GM12878 (cell line): Measurements from ENCODE around the gene ANXA2R.

ENCODE experiments used
- KDM1A ChIP-seq: fragments of 200-600 bp; sonication (generic); IDR thresholded peaks from 2 replicates; pipeline ENCODE4 v1.6.1; 2016; ENCODE audit warnings: borderline replicate concordance
- POLR2A ChIP-seq: IDR thresholded peaks from 2 replicates; pipeline ENCODE4 v1.6.1; 2011; ENCODE audit warnings: low read depth, mild to moderate bottlenecking, low read length
- TCF3 ChIP-seq: IDR thresholded peaks from 2 replicates; pipeline ENCODE4 v1.6.1; 2012; ENCODE audit warnings: low read depth, mild to moderate bottlenecking, low read length, borderline replicate concordance; ENCODE audit not compliant: insufficient read depth
- TF ChIP-seq, protein P1 (sequence below), 3 experiments: IDR thresholded peaks in 2 of 3; conservative IDR thresholded peaks in 1 of 3; 2 replicates each; pipeline ENCODE4 v1.5.1; 2011; ENCODE audit warnings: low read depth in 3 of 3, low read length in 3 of 3, mild to moderate bottlenecking in 3 of 3, control low read depth in 2 of 3, moderate library complexity in 2 of 3, inconsistent platforms in 1 of 3, mixed read lengths in 1 of 3; ENCODE audit not compliant: control insufficient read depth in 2 of 3, insufficient read depth in 1 of 3; ENCODE audit errors: extremely low read depth in 1 of 3

- TF ChIP-seq, protein P1, sequence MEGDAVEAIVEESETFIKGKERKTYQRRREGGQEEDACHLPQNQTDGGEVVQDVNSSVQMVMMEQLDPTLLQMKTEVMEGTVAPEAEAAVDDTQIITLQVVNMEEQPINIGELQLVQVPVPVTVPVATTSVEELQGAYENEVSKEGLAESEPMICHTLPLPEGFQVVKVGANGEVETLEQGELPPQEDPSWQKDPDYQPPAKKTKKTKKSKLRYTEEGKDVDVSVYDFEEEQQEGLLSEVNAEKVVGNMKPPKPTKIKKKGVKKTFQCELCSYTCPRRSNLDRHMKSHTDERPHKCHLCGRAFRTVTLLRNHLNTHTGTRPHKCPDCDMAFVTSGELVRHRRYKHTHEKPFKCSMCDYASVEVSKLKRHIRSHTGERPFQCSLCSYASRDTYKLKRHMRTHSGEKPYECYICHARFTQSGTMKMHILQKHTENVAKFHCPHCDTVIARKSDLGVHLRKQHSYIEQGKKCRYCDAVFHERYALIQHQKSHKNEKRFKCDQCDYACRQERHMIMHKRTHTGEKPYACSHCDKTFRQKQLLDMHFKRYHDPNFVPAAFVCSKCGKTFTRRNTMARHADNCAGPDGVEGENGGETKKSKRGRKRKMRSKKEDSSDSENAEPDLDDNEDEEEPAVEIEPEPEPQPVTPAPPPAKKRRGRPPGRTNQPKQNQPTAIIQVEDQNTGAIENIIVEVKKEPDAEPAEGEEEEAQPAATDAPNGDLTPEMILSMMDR (IDR thresholded peaks at IDR 0.05 in 2 of 3, conservative IDR thresholded peaks at IDR 0.05 in 1 of 3; ENCODE audit: control insufficient read depth in 2 of 3, extremely low read depth in 1 of 3, insufficient read depth in 1 of 3, low read depth in 3 of 3, low read length in 3 of 3) = no peak
- TF ChIP-seq KDM1A (no peak), TCF3 (no peak), POLR2A (no peak)
Measured at GRCh38 chr5:43017428-43017815, 22.7 kb downstream of the ANXA2R start.
